ENCODE results near the gene GLB1L3.

GRCh38 chr11:134250675-134251074, 25.5 kb upstream of the GLB1L3 start:
- TF ChIP-seq, protein P1, sequence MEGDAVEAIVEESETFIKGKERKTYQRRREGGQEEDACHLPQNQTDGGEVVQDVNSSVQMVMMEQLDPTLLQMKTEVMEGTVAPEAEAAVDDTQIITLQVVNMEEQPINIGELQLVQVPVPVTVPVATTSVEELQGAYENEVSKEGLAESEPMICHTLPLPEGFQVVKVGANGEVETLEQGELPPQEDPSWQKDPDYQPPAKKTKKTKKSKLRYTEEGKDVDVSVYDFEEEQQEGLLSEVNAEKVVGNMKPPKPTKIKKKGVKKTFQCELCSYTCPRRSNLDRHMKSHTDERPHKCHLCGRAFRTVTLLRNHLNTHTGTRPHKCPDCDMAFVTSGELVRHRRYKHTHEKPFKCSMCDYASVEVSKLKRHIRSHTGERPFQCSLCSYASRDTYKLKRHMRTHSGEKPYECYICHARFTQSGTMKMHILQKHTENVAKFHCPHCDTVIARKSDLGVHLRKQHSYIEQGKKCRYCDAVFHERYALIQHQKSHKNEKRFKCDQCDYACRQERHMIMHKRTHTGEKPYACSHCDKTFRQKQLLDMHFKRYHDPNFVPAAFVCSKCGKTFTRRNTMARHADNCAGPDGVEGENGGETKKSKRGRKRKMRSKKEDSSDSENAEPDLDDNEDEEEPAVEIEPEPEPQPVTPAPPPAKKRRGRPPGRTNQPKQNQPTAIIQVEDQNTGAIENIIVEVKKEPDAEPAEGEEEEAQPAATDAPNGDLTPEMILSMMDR (IDR thresholded peaks at IDR 0.05), result no peak
- no peak for TF ChIP-seq POLR2A (IDR thresholded peaks at IDR 0.05)
